ENCODE results near the gene CAMSAP1.

- TF ChIP-seq CTCF (IDR thresholded peaks at IDR 0.05; ENCODE audit: insufficient read depth, low read depth, low read length) (no peak), EZH2 (IDR thresholded peaks at IDR 0.05; ENCODE audit: insufficient read depth, low read length) (no peak)
These were observed 87.4 kb downstream of the CAMSAP1 start for GRCh38 chr9:135819905-135820304.
